Measurements from ENCODE around the gene SLC4A4. TPM values are rescaled to one million over a fixed set of nuclear protein-coding genes. Genes with fewer than 3 reads are reported as not detected.

The SLC4A4 gene
- polyA plus RNA-seq, 1 donor = 11.2 TPM

- no peaks in the 10 kb centered on the region for H3K27me3 ChIP-seq (ENCODE audit: control insufficient read depth, insufficient read depth, low read length)
- no peaks in the 10 kb centered on the region for H3K4me1 ChIP-seq (ENCODE audit: control insufficient read depth, insufficient read depth, low read length)
- no peaks in the 10 kb centered on the region for H3K9me3 ChIP-seq (ENCODE audit: control insufficient read depth, low read depth, low read length)
- no peaks in the 10 kb centered on the region for H3K36me3 ChIP-seq (ENCODE audit: control insufficient read depth, insufficient read depth, low read length)
- DNase-seq = no peak
- no peak overlapping the region for H3K4me3 ChIP-seq (ENCODE audit: low read length)
- no CpG with 5 or more reads among the region's 2 CpGs for WGBS (ENCODE audit: insufficient coverage, low lambda C conversion rate)
- H3K27ac ChIP-seq (ENCODE audit: low read length) = no peak overlapping the region
These were observed 269.9 kb downstream of the SLC4A4 start for GRCh38 chr4:71608678-71609071.

- Histone ChIP-seq H3K27me3 (ENCODE audit: control insufficient read depth, insufficient read depth, low read length) (no peaks in the 10 kb centered on the region), H3K4me1 (ENCODE audit: control insufficient read depth, insufficient read depth, low read length) (no peaks in the 10 kb centered on the region), H3K4me3 (ENCODE audit: low read length) (no peak overlapping the region), H3K36me3 (ENCODE audit: control insufficient read depth, insufficient read depth, low read length) (no peaks in the 10 kb centered on the region), H3K9me3 (ENCODE audit: control insufficient read depth, low read depth, low read length) (no peaks in the 10 kb centered on the region), H3K27ac (ENCODE audit: low read length) (no peak overlapping the region)
- DNase-seq = no peak
- no CpG with 5 or more reads among the region's 2 CpGs for WGBS (ENCODE audit: insufficient coverage, low lambda C conversion rate)
These were observed 270.3 kb downstream of the SLC4A4 start for GRCh38 chr4:71609167-71609566.

GRCh38 chr4:71609651-71610050 is 270.8 kb downstream of the SLC4A4 start:
- Histone ChIP-seq H3K9me3 (ENCODE audit: control insufficient read depth, low read depth, low read length) (no peaks in the 10 kb centered on the region), H3K27ac (ENCODE audit: low read length) (no peak overlapping the region), H3K27me3 (ENCODE audit: control insufficient read depth, insufficient read depth, low read length) (no peaks in the 10 kb centered on the region), H3K4me1 (ENCODE audit: control insufficient read depth, insufficient read depth, low read length) (no peaks in the 10 kb centered on the region), H3K36me3 (ENCODE audit: control insufficient read depth, insufficient read depth, low read length) (no peaks in the 10 kb centered on the region), H3K4me3 (ENCODE audit: low read length) (no peak overlapping the region)
- DNase-seq = no peak

GRCh38 chr4:71614621-71615020 is 275.8 kb downstream of the SLC4A4 start:
- no peak for DNase-seq

GRCh38 chr4:71616168-71616811 is 277.5 kb downstream of the SLC4A4 start:
- no peaks in the 10 kb centered on the region for H3K36me3 ChIP-seq (ENCODE audit: control insufficient read depth, insufficient read depth, low read length)
- no CpG with 5 or more reads among the region's 3 CpGs for WGBS (ENCODE audit: insufficient coverage, low lambda C conversion rate)
- H3K27me3 ChIP-seq (ENCODE audit: control insufficient read depth, insufficient read depth, low read length) = no peaks in the 10 kb centered on the region
- DNase-seq = no peak
- no peak overlapping the region for H3K27ac ChIP-seq (ENCODE audit: low read length)
- H3K4me3 ChIP-seq (ENCODE audit: low read length) = no peak overlapping the region
- peaks cover 5% of the 10 kb centered on the region for H3K9me3 ChIP-seq (ENCODE audit: control insufficient read depth, low read depth, low read length)
- no peaks in the 10 kb centered on the region for H3K4me1 ChIP-seq (ENCODE audit: control insufficient read depth, insufficient read depth, low read length)

More at GRCh38 chr4:71614621-71615020, 275.8 kb downstream of the SLC4A4 start:
- no peaks in the 10 kb centered on the region for H3K27me3 ChIP-seq (ENCODE audit: control insufficient read depth, insufficient read depth, low read length)
- peaks cover 5% of the 10 kb centered on the region for H3K9me3 ChIP-seq (ENCODE audit: control insufficient read depth, low read depth, low read length)
- no peak overlapping the region for H3K27ac ChIP-seq (ENCODE audit: low read length)
- no peak overlapping the region for H3K4me3 ChIP-seq (ENCODE audit: low read length)
- no peaks in the 10 kb centered on the region for H3K4me1 ChIP-seq (ENCODE audit: control insufficient read depth, insufficient read depth, low read length)
- no CpG with 5 or more reads among the region's 2 CpGs for WGBS (ENCODE audit: insufficient coverage, low lambda C conversion rate)
- H3K36me3 ChIP-seq (ENCODE audit: control insufficient read depth, insufficient read depth, low read length) = no peaks in the 10 kb centered on the region

Measured in large intestine (tissue), 3 donors.